ENCODE measurements around the gene MEIS3.
A peak's percentile ranks its signal among the peaks of the same experiment; 100 is the strongest.

The MEIS3 gene

GRCh38 chr19:47417746-47418691, 1.3 kb downstream of the MEIS3 start (continued):
- no peak for TF ChIP-seq ZNF777 (tag by site-specific recombination; IDR thresholded peaks at IDR 0.05; ENCODE audit: borderline replicate concordance)
- TF ChIP-seq ZNF639 (tag by site-specific recombination; IDR thresholded peaks at IDR 0.05) = no peak
- TF ChIP-seq ZNF670 (tag by site-specific recombination; IDR thresholded peaks at IDR 0.05; ENCODE audit: low read depth) = no peak
- TF ChIP-seq ZNF521 (tag by site-specific recombination; IDR thresholded peaks at IDR 0.05) = no peak
- TF ChIP-seq ZNF48 (tag by site-specific recombination; IDR thresholded peaks at IDR 0.05) = no peak
- TF ChIP-seq ZBTB26 (tag by site-specific recombination; optimal IDR thresholded peaks at IDR 0.05) = peak; percentile 29
- peak; percentile 90 for TF ChIP-seq ZSCAN4 (tag by site-specific recombination; IDR thresholded peaks at IDR 0.05)
- TF ChIP-seq ZFP37 (tag by site-specific recombination; IDR thresholded peaks at IDR 0.05) = 0 out of 2 replicates have a peak, but pooled peaks have one; percentile 21
- no peak for TF ChIP-seq HOXC10 (CRISPR knock-in tag; IDR thresholded peaks at IDR 0.05)
- no peak for TF ChIP-seq TRIM28 (IDR thresholded peaks at IDR 0.05; ENCODE audit: borderline replicate concordance, low read length)
- TF ChIP-seq ZNF624 (tag by site-specific recombination; IDR thresholded peaks at IDR 0.05) = no peak
- TF ChIP-seq SP7 (tag by site-specific recombination; IDR thresholded peaks at IDR 0.05) = no peak
- TF ChIP-seq ZNF433 (tag by site-specific recombination; IDR thresholded peaks at IDR 0.05; ENCODE audit: low read depth) = no peak
- no peak for TF ChIP-seq KLF10 (tag by site-specific recombination; IDR thresholded peaks at IDR 0.05)
- TF ChIP-seq ZSCAN18 (tag by site-specific recombination; IDR thresholded peaks at IDR 0.05) = no peak
- TF ChIP-seq ZNF37A (tag by site-specific recombination; IDR thresholded peaks at IDR 0.05) = no peak
- no peak for TF ChIP-seq EGR2 (tag by site-specific recombination; IDR thresholded peaks at IDR 0.05; ENCODE audit: low read depth)
- no peak for TF ChIP-seq ZNF514 (tag by site-specific recombination; IDR thresholded peaks at IDR 0.05)
- no peak for TF ChIP-seq BCL11B (tag by site-specific recombination; IDR thresholded peaks at IDR 0.05; ENCODE audit: low read depth)
- TF ChIP-seq TCF7L2 (IDR thresholded peaks at IDR 0.05; ENCODE audit: borderline replicate concordance, low read depth, low read length) = no peak
- no peak for TF ChIP-seq ZXDB (tag by site-specific recombination; IDR thresholded peaks at IDR 0.05)
- no peak for TF ChIP-seq ZNF623 (tag by site-specific recombination; IDR thresholded peaks at IDR 0.05)
- TF ChIP-seq ZNF280C (tag by site-specific recombination; IDR thresholded peaks at IDR 0.05) = no peak
- peak; percentile 64; the same call in 1 of the 2 replicates for TF ChIP-seq ZNF18 (tag by site-specific recombination; IDR thresholded peaks at IDR 0.05)
- no peak for TF ChIP-seq ZNF660 (tag by site-specific recombination; IDR thresholded peaks at IDR 0.05)
- TF ChIP-seq ZBTB1 (tag by site-specific recombination; IDR thresholded peaks at IDR 0.05) = no peak
- TF ChIP-seq ZNF24 (tag by site-specific recombination; IDR thresholded peaks at IDR 0.05) = peak; percentile 99
- TF ChIP-seq ZNF366 (tag by site-specific recombination; conservative IDR thresholded peaks at IDR 0.05) = peak; percentile 70
- no peak for TF ChIP-seq BCL6B (tag by site-specific recombination; IDR thresholded peaks at IDR 0.05)
- TF ChIP-seq ZNF544 (tag by site-specific recombination; IDR thresholded peaks at IDR 0.05) = no peak

Measured in HEK293 (cell line).